ENCODE results near the gene REV3L.

- TF ChIP-seq CTCF (IDR thresholded peaks at IDR 0.05; ENCODE audit: low read depth, low read length) = no peak
- no peak for TF ChIP-seq EZH2phosphoT487 (IDR thresholded peaks at IDR 0.05; ENCODE audit: low read depth)
These were observed 228.8 kb downstream of the REV3L start for GRCh38 chr6:111254004-111254778.

All from OCI-LY3 (cell line).